Activated CD4-positive, CD25-positive, alpha-beta regulatory T cell treated with anti-CD3 and anti-CD28 coated beads, Interleukin-2, amount 50 U/mL, for 72 hours (primary cell): ENCODE measurements around the gene FGF21.

Source experiments
- DNase-seq: peaks from one replicate; pipeline ENCODE4 v3.0.0; 2021

The FGF21 gene

GRCh38 chr19:48731452-48731851, 23.9 kb upstream of the FGF21 start:
- DNase-seq, result no peak

- no peak for DNase-seq
Observed at GRCh38 chr19:48734625-48735024, 20.7 kb upstream of the FGF21 start.

GRCh38 chr19:48735031-48735615, 20.2 kb upstream of the FGF21 start:
- no peak for DNase-seq

GRCh38 chr19:48737360-48737998, 17.8 kb upstream of the FGF21 start:
- no peak for DNase-seq

GRCh38 chr19:48738557-48739403, 16.5 kb upstream of the FGF21 start:
- DNase-seq, result peak; percentile 89

- DNase-seq, result no peak
Observed at GRCh38 chr19:48739404-48740163, 15.7 kb upstream of the FGF21 start.

GRCh38 chr19:48740164-48740972, 15.0 kb upstream of the FGF21 start, which contains the start of gene RASIP1:
RASIP1 (minus strand) TSS chr19:48740610; CDS start chr19:48740282, 328 bp downstream.
- DNase-seq, result no peak

GRCh38 chr19:48741129-48741999, 14.0 kb upstream of the FGF21 start:
- peak; percentile 46 for DNase-seq

- DNase-seq, result no peak
Observed at GRCh38 chr19:48742096-48742495, 13.2 kb upstream of the FGF21 start.

- DNase-seq, result no peak
Observed at GRCh38 chr19:48745208-48745995, 9.9 kb upstream of the FGF21 start.

- DNase-seq, result no peak
Observed at GRCh38 chr19:48746110-48746509, 9.2 kb upstream of the FGF21 start.

- peak; percentile 46 for DNase-seq
Observed at GRCh38 chr19:48746738-48747575, 8.4 kb upstream of the FGF21 start, which contains the start of gene IZUMO1. IZUMO1 (minus strand) TSS chr19:48746909; CDS start chr19:48745859, 1,050 bp downstream.

GRCh38 chr19:48749571-48750198, 5.6 kb upstream of the FGF21 start:
- no peak for DNase-seq

GRCh38 chr19:48750351-48750750, 5.0 kb upstream of the FGF21 start:
- no peak for DNase-seq

GRCh38 chr19:48750771-48751504, 4.4 kb upstream of the FGF21 start:
- DNase-seq, result no peak

- no peak for DNase-seq
Observed at GRCh38 chr19:48751845-48752495, 3.4 kb upstream of the FGF21 start.
